CD4-positive, alpha-beta T cell treated with Interleukin-10 for 1 hour (primary cell): ENCODE measurements around the gene PACSIN2.

ENCODE experiments used
- DNase-seq: peaks from one replicate; pipeline ENCODE4 v3.0.0-alpha.2; 2020

Gene PACSIN2

GRCh38 chr22:42878561-42879305 lies 136.2 kb downstream of the PACSIN2 start:
- no peak for DNase-seq

- DNase-seq = no peak
Observed at GRCh38 chr22:42877597-42878340, 137.2 kb downstream of the PACSIN2 start.

GRCh38 chr22:42877158-42877557 lies 137.8 kb downstream of the PACSIN2 start:
- DNase-seq = no peak

GRCh38 chr22:42876041-42876440 lies 138.9 kb downstream of the PACSIN2 start:
- DNase-seq = no peak

- no peak for DNase-seq
Observed at GRCh38 chr22:42874010-42874409, 140.9 kb downstream of the PACSIN2 start.

- DNase-seq = no peak
Observed at GRCh38 chr22:42873356-42873755, 141.6 kb downstream of the PACSIN2 start.

GRCh38 chr22:42872821-42873220 lies 142.1 kb downstream of the PACSIN2 start:
- no peak for DNase-seq

GRCh38 chr22:42871146-42872050 lies 143.6 kb downstream of the PACSIN2 start:
- no peak for DNase-seq

GRCh38 chr22:42869888-42870480 lies 145.0 kb downstream of the PACSIN2 start:
- no peak for DNase-seq

GRCh38 chr22:42869463-42869862 lies 145.5 kb downstream of the PACSIN2 start:
- no peak for DNase-seq

GRCh38 chr22:42868751-42869251 lies 146.1 kb downstream of the PACSIN2 start:
- no peak for DNase-seq

- DNase-seq = no peak
Observed at GRCh38 chr22:42866100-42866499, 148.8 kb downstream of the PACSIN2 start.

- DNase-seq = no peak
Observed at GRCh38 chr22:42865536-42865935, 149.4 kb downstream of the PACSIN2 start.

GRCh38 chr22:42863349-42863961 lies 151.5 kb downstream of the PACSIN2 start:
- DNase-seq = no peak

GRCh38 chr22:42862045-42862734 lies 152.8 kb downstream of the PACSIN2 start:
- no peak for DNase-seq

GRCh38 chr22:42860968-42861367 lies 154.0 kb downstream of the PACSIN2 start:
- DNase-seq = no peak

GRCh38 chr22:42857845-42858481 lies 157.0 kb downstream of the PACSIN2 start:
- no peak for DNase-seq

- DNase-seq = peak; percentile 94
Observed at GRCh38 chr22:42856865-42857704, 157.9 kb downstream of the PACSIN2 start, which contains the start of gene ARFGAP3. Gene ARFGAP3, minus strand, starts transcription at chr22:42857273. Its CDS starts 91 bp downstream, at chr22:42857182.

GRCh38 chr22:42856179-42856864 lies 158.6 kb downstream of the PACSIN2 start:
- peak; percentile 66 for DNase-seq
